Progenitor cell of endocrine pancreas (in vitro differentiated cells): Measurements from ENCODE around the gene ME3. TPM values are rescaled to one million over a fixed set of nuclear protein-coding genes. Genes with fewer than 3 reads are reported as not detected.

Source experiments
- DNase-seq: peaks from one replicate; pipeline ENCODE4 v3.0.0; 2021; ENCODE audit warnings: low spot score; ENCODE audit not compliant: unreplicated experiment
- H3K27ac Mint-ChIP-seq: 2 replicates; pipeline ENCODE4 v1.8.0; 2021; ENCODE audit warnings: mild to moderate bottlenecking, moderate library complexity, mixed read lengths
- H3K27me3 Mint-ChIP-seq: 2 replicates; pipeline ENCODE4 v1.8.0; 2021; ENCODE audit warnings: mixed read lengths
- H3K36me3 Mint-ChIP-seq: 2 replicates; pipeline ENCODE4 v1.8.0; 2022; ENCODE audit warnings: mixed read lengths; ENCODE audit not compliant: insufficient read depth
- H3K4me1 Mint-ChIP-seq: 2 replicates; pipeline ENCODE4 v1.8.0; 2021; ENCODE audit warnings: low read depth, mixed read lengths
- H3K4me3 Mint-ChIP-seq: 2 replicates; pipeline ENCODE4 v1.8.0; 2021; ENCODE audit warnings: low read depth, mild to moderate bottlenecking, moderate library complexity, mixed read lengths
- H3K9me3 Mint-ChIP-seq: 2 replicates; pipeline ENCODE4 v1.8.0; 2021; ENCODE audit warnings: low read depth, mixed read lengths
- CTCF ChIP-seq: fragments of 200-600 bp; sonication (generic); IDR thresholded peaks from one replicate; pipeline ENCODE4 v1.5.0; 2021; ENCODE audit warnings: antibody characterized with exemption, mild to moderate bottlenecking; ENCODE audit not compliant: unreplicated experiment
- total RNA-seq: library from RNA; stranded (reverse); gene quantifications from 2 replicates; pipeline ENCODE4 v1.2.1, GENCODE V29; 2021

ME3 gene
- total RNA-seq, 1 donor from 2014 or later: 8.6 TPM

- DNase-seq: no peak
- Mint-ChIP-seq H3K36me3 (no peaks in the 10 kb centered on the region), H3K27ac (no peak overlapping the region), H3K4me3 (no peak overlapping the region), H3K4me1 (peaks cover 21% of the 10 kb centered on the region), H3K27me3 (peaks cover 2% of the 10 kb centered on the region), H3K9me3 (no peaks in the 10 kb centered on the region)
- TF ChIP-seq CTCF: no peak
Measured at GRCh38 chr11:86483610-86483939, 188.8 kb downstream of the ME3 start.

DNA sequence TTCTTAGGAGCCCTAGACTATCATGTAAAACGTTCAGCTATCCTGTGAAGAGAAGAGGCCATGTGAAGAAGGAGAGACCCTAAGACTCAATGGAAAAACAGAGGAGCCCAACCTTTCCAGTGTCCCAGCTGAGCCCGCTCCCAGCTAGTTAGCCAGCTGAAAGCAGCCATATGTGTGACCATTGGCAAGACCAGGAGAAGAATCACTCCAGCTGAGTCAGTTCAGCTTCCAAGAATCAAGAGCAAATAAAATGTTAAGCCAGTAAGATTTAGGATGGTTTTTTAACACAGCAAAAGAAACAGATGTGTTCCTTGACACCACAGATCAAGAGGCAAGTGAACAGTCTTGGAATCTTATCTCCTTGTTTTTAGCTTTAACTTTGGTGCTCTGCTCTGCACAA is 189.7 kb downstream of the ME3 start:
- Mint-ChIP-seq H3K27ac (peak overlapping the region; percentile 42), H3K36me3 (no peaks in the 10 kb centered on the region)

DNA sequence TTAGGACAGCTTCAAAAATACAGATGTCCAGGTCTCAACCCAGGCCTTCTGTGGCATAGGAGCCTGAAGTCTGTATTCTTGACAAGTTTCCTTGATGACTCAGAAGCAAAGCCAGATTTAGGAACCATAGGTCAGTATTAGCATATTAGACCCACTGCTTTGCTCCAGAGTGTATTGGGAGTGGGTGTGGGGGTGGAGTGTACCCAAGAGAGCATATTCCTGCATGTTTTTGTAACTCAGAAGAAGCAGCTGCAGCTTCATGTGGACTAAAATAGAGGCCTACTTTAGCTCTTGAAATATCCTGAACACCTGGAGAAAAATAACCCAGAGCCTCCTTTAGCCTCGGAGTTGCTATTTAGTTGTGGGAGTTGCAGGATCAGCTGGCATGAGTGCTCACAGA is 191.0 kb downstream of the ME3 start:
- no peaks in the 10 kb centered on the region for H3K36me3 Mint-ChIP-seq
- H3K27ac Mint-ChIP-seq: no peak overlapping the region

More for the DNA sequence above, 189.7 kb downstream of the ME3 start:
- Mint-ChIP-seq H3K9me3 (no peaks in the 10 kb centered on the region), H3K4me3 (no peak overlapping the region), H3K4me1 (peaks cover 25% of the 10 kb centered on the region), H3K27me3 (no peaks in the 10 kb centered on the region)
- no peak for DNase-seq
- no peak for TF ChIP-seq CTCF

DNA sequence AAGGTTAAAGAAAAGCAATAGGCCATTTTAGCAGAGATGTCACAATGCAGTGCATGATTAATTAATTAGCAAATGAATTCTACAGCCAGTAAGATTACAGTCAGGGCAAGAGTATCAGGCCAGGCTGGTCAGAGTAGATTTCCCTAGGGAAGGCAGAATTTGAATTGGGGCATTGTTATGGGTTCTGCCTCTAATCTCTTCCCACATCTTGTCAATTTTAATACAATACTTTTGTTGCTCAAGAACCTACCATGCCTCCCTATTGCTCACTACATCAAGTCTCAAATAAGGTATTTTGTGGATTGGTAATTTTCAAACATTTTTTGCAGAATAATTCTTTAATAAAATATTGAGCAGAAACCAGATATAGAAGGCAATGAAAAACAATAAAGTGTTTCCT is 194.1 kb downstream of the ME3 start:
- Mint-ChIP-seq H3K27ac (no peak overlapping the region), H3K27me3 (no peaks in the 10 kb centered on the region), H3K36me3 (peaks cover 2% of the 10 kb centered on the region), H3K4me1 (peaks cover 15% of the 10 kb centered on the region), H3K4me3 (no peak overlapping the region), H3K9me3 (peaks cover 6% of the 10 kb centered on the region)
- DNase-seq: no peak
- no peak for TF ChIP-seq CTCF

More for the DNA sequence above, 191.0 kb downstream of the ME3 start:
- no peak for DNase-seq
- H3K9me3 Mint-ChIP-seq: no peaks in the 10 kb centered on the region
- H3K4me1 Mint-ChIP-seq: peaks cover 25% of the 10 kb centered on the region
- TF ChIP-seq CTCF: no peak
- no peaks in the 10 kb centered on the region for H3K27me3 Mint-ChIP-seq
- no peak overlapping the region for H3K4me3 Mint-ChIP-seq

DNA sequence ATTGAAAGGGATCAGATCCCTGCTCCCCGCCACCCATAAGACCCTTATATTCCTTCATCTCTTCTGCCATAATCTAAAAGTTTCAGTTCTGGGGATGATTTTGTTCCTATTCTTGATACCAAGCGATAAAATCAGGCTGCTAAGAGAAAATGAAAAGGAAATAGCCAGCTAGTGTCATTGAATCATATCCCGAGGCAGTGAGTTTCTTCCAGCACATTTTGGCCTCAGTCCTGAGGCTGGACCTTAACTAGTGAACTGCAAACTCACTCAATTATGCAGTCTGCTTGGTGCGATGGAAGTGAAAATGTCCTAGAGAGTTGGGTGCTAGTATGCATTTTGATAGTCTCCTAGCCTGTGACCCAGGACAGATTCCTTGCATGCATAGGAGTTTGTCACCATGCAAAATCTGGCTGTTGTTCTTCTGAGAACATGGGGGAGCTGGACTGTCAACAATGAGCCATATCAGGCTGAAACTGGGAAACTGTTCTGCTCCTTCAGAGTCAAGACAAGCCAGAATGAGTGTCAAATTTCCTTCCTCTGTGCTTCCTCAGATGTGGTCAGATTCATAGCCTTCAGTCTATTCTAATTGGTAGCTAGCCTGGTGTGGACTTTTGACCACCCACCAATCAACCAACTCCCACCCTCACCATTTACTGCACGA is 194.8 kb downstream of the ME3 start:
- no peak for DNase-seq
- Mint-ChIP-seq H3K9me3 (peaks cover 6% of the 10 kb centered on the region), H3K4me3 (no peak overlapping the region), H3K36me3 (peaks cover 3% of the 10 kb centered on the region), H3K27ac (peak overlapping the region; percentile 73), H3K27me3 (no peaks in the 10 kb centered on the region), H3K4me1 (peaks cover 15% of the 10 kb centered on the region)
- no peak for TF ChIP-seq CTCF
